Measurements from ENCODE around the gene AP5Z1. TPM values are rescaled to one million over a fixed set of nuclear protein-coding genes. Genes with fewer than 3 reads are reported as not detected.

The AP5Z1 gene
- total RNA-seq, 1 donor from 2014 or later, result 40.5 TPM

- intact Hi-C loops (cut with DNase I), result no loop called here
- H3K36me3 ChIP-seq, result peaks cover 0 to 78% of the 10 kb centered on the region in 2 donors
- no peak for TF ChIP-seq POLR2A (IDR thresholded peaks at IDR 0.05)
- TF ChIP-seq CTCF (IDR thresholded peaks at IDR 0.05), result no peak
- TF ChIP-seq POLR2AphosphoS5 (IDR thresholded peaks at IDR 0.05; ENCODE audit: insufficient read depth in 1 of 2, low read depth in 1 of 2), result no peak
- H3K27me3 ChIP-seq, result no peaks in the 10 kb centered on the region
- H3K27ac ChIP-seq, result no peak overlapping the region
- DNase-seq (ENCODE audit: extremely low spot score in 2 of 2), result no peak
- no peaks in the 10 kb centered on the region for H3K9me3 ChIP-seq
- peaks cover 8% of the 10 kb centered on the region for H3K4me1 ChIP-seq
- no peak overlapping the region for H3K4me3 ChIP-seq
Observed at GRCh38 chr7:4787947-4788626, 12.7 kb downstream of the AP5Z1 start.

- Histone ChIP-seq H3K4me3 (no peak overlapping the region), H3K4me1 (peaks cover 10% of the 10 kb centered on the region), H3K9me3 (no peaks in the 10 kb centered on the region), H3K27ac (no peak overlapping the region), H3K36me3 (peaks cover 0 to 72% of the 10 kb centered on the region in 2 donors), H3K27me3 (no peaks in the 10 kb centered on the region)
- TF ChIP-seq POLR2A (IDR thresholded peaks at IDR 0.05) (no peak), CTCF (IDR thresholded peaks at IDR 0.05) (no peak), POLR2AphosphoS5 (IDR thresholded peaks at IDR 0.05; ENCODE audit: insufficient read depth in 1 of 2, low read depth in 1 of 2) (no peak)
- DNase-seq (ENCODE audit: extremely low spot score in 2 of 2), result no peak
- intact Hi-C loops (cut with DNase I), result no loop called here
Observed at GRCh38 chr7:4788627-4789189, 13.3 kb downstream of the AP5Z1 start.

- intact Hi-C loops (cut with DNase I), result no loop called here
- H3K4me1 ChIP-seq, result peaks cover 10% of the 10 kb centered on the region
- H3K4me3 ChIP-seq, result no peak overlapping the region
- no peaks in the 10 kb centered on the region for H3K9me3 ChIP-seq
- peaks cover 0 to 65% of the 10 kb centered on the region in 2 donors for H3K36me3 ChIP-seq
- no peak for DNase-seq (ENCODE audit: extremely low spot score in 2 of 2)
- H3K27me3 ChIP-seq, result no peaks in the 10 kb centered on the region
- no peak overlapping the region for H3K27ac ChIP-seq
- no peak for TF ChIP-seq POLR2A (IDR thresholded peaks at IDR 0.05)
- TF ChIP-seq CTCF (IDR thresholded peaks at IDR 0.05), result no peak
- no peak for TF ChIP-seq POLR2AphosphoS5 (IDR thresholded peaks at IDR 0.05; ENCODE audit: insufficient read depth in 1 of 2, low read depth in 1 of 2)
Observed at GRCh38 chr7:4789194-4790077, 14.0 kb downstream of the AP5Z1 start.

GRCh38 chr7:4790078-4790465 is 14.6 kb downstream of the AP5Z1 start:
- no peaks in the 10 kb centered on the region for H3K27me3 ChIP-seq
- H3K36me3 ChIP-seq, result peaks cover 0 to 58% of the 10 kb centered on the region in 2 donors
- no peaks in the 10 kb centered on the region for H3K9me3 ChIP-seq
- intact Hi-C loops (cut with DNase I), result no loop called here
- DNase-seq (ENCODE audit: extremely low spot score in 2 of 2), result no peak
- H3K4me3 ChIP-seq, result no peak overlapping the region
- TF ChIP-seq POLR2AphosphoS5 (IDR thresholded peaks at IDR 0.05; ENCODE audit: insufficient read depth in 1 of 2, low read depth in 1 of 2) (no peak), CTCF (IDR thresholded peaks at IDR 0.05) (no peak), POLR2A (IDR thresholded peaks at IDR 0.05) (no peak)
- H3K27ac ChIP-seq, result no peak overlapping the region
- peaks cover 10% of the 10 kb centered on the region for H3K4me1 ChIP-seq

Measured in vagina (tissue), 2 donors.